Neural cell (in vitro differentiated cells): ENCODE data around the gene CLEC14A.

ENCODE experiments used
- EP300 ChIP-seq: fragments of 450-650 bp; conservative IDR thresholded peaks from 2 replicates; pipeline ENCODE4 v1.6.1; 2014; ENCODE audit warnings: antibody characterized with exemption, mild to moderate bottlenecking, moderate library complexity; ENCODE audit not compliant: poor library complexity, severe bottlenecking
- EZH2 ChIP-seq: fragments of 200-600, 300-800 bp; shearing (Covaris generic), sonication (generic); IDR thresholded peaks from 2 replicates; pipeline ENCODE4 v1.6.1; 2014; ENCODE audit warnings: antibody characterized with exemption, low read length, borderline replicate concordance, mild to moderate bottlenecking; ENCODE audit not compliant: insufficient read depth, poor library complexity, severe bottlenecking
- MXI1 ChIP-seq: fragments of 450-650 bp; conservative IDR thresholded peaks from 2 replicates; pipeline ENCODE4 v1.6.1; 2014; ENCODE audit warnings: antibody characterized with exemption, mild to moderate bottlenecking; ENCODE audit not compliant: poor library complexity, severe bottlenecking
- POLR2AphosphoS5 ChIP-seq: IDR thresholded peaks from 2 replicates; pipeline ENCODE4 v1.6.1; 2012
- SMC3 ChIP-seq: fragments of 450-650 bp; conservative IDR thresholded peaks from 2 replicates; pipeline ENCODE4 v1.6.1; 2014; ENCODE audit warnings: antibody characterized with exemption, mild to moderate bottlenecking, moderate library complexity; ENCODE audit not compliant: poor library complexity
- TAF1 ChIP-seq: IDR thresholded peaks from 2 replicates; pipeline ENCODE4 v1.6.1; 2012; ENCODE audit warnings: low read depth
- TF ChIP-seq, protein P1 (sequence below): fragments of 450-650 bp; IDR thresholded peaks from 2 replicates; pipeline ENCODE4 v1.5.1; 2014; ENCODE audit warnings: antibody characterized with exemption, mild to moderate bottlenecking, moderate library complexity; ENCODE audit not compliant: poor library complexity, severe bottlenecking
- TF ChIP-seq, protein P2 (sequence below): IDR thresholded peaks from 2 replicates; pipeline ENCODE4 v1.6.1; 2012; ENCODE audit warnings: borderline replicate concordance

DNA sequence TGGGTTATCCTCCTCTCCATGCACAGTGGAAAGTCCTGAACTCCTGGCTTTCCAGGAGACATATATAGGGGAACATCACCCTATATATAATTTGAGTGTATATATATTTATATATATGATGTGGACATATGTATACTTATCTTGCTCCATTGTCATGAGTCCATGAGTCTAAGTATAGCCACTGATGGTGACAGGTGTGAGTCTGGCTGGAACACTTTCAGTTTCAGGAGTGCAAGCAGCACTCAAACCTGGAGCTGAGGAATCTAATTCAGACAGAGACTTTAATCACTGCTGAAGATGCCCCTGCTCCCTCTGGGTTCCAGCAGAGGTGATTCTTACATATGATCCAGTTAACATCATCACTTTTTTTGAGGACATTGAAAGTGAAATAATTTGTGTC lies 43.8 kb downstream of the CLEC14A start:
- no peak for TF ChIP-seq EZH2
- TF ChIP-seq, protein P1, sequence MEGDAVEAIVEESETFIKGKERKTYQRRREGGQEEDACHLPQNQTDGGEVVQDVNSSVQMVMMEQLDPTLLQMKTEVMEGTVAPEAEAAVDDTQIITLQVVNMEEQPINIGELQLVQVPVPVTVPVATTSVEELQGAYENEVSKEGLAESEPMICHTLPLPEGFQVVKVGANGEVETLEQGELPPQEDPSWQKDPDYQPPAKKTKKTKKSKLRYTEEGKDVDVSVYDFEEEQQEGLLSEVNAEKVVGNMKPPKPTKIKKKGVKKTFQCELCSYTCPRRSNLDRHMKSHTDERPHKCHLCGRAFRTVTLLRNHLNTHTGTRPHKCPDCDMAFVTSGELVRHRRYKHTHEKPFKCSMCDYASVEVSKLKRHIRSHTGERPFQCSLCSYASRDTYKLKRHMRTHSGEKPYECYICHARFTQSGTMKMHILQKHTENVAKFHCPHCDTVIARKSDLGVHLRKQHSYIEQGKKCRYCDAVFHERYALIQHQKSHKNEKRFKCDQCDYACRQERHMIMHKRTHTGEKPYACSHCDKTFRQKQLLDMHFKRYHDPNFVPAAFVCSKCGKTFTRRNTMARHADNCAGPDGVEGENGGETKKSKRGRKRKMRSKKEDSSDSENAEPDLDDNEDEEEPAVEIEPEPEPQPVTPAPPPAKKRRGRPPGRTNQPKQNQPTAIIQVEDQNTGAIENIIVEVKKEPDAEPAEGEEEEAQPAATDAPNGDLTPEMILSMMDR = no peak
- no peak for TF ChIP-seq EP300
- no peak for TF ChIP-seq TAF1
- TF ChIP-seq, protein P2, sequence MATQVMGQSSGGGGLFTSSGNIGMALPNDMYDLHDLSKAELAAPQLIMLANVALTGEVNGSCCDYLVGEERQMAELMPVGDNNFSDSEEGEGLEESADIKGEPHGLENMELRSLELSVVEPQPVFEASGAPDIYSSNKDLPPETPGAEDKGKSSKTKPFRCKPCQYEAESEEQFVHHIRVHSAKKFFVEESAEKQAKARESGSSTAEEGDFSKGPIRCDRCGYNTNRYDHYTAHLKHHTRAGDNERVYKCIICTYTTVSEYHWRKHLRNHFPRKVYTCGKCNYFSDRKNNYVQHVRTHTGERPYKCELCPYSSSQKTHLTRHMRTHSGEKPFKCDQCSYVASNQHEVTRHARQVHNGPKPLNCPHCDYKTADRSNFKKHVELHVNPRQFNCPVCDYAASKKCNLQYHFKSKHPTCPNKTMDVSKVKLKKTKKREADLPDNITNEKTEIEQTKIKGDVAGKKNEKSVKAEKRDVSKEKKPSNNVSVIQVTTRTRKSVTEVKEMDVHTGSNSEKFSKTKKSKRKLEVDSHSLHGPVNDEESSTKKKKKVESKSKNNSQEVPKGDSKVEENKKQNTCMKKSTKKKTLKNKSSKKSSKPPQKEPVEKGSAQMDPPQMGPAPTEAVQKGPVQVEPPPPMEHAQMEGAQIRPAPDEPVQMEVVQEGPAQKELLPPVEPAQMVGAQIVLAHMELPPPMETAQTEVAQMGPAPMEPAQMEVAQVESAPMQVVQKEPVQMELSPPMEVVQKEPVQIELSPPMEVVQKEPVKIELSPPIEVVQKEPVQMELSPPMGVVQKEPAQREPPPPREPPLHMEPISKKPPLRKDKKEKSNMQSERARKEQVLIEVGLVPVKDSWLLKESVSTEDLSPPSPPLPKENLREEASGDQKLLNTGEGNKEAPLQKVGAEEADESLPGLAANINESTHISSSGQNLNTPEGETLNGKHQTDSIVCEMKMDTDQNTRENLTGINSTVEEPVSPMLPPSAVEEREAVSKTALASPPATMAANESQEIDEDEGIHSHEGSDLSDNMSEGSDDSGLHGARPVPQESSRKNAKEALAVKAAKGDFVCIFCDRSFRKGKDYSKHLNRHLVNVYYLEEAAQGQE = no peak
- no peak for TF ChIP-seq POLR2AphosphoS5
- no peak for TF ChIP-seq MXI1
- TF ChIP-seq SMC3 = no peak
